Fibroblast of the conjunctiva (primary cell): ENCODE measurements around the gene CKM.
"Not testable (repeated sequence)": the region's sequence is repeated elsewhere in the genome, so short reads cannot be mapped to it uniquely, and the experiment has no call there.

Experiments used
- DNase-seq: peaks from one replicate; pipeline ENCODE4 v3.0.0-alpha.2; 2010; ENCODE audit warnings: low read depth

The CKM gene

GRCh38 chr19:45320997-45321775 lies 1.5 kb downstream of the CKM start:
- no peak for DNase-seq

- DNase-seq, result no peak
These were observed 7.4 kb downstream of the CKM start for GRCh38 chr19:45315304-45315703.

- DNase-seq, result no peak
These were observed 7.9 kb downstream of the CKM start for GRCh38 chr19:45314708-45315245.

GRCh38 chr19:45312285-45312684 lies 10.4 kb downstream of the CKM start:
- DNase-seq, result not testable (repeated sequence)

- no peak for DNase-seq
These were observed 11.1 kb downstream of the CKM start for GRCh38 chr19:45311621-45312020.

- DNase-seq, result not testable (repeated sequence)
These were observed 13.4 kb downstream of the CKM start for GRCh38 chr19:45309322-45309721.

GRCh38 chr19:45307361-45307760 lies 15.3 kb downstream of the CKM start:
- DNase-seq, result no peak

GRCh38 chr19:45306518-45307027 lies 16.1 kb downstream of the CKM start:
- no peak for DNase-seq

GRCh38 chr19:45306040-45306439 lies 16.6 kb downstream of the CKM start:
- DNase-seq, result no peak

GRCh38 chr19:45305421-45305820 lies 17.3 kb downstream of the CKM start:
- DNase-seq, result no peak

- DNase-seq, result no peak
These were observed 17.7 kb downstream of the CKM start for GRCh38 chr19:45305007-45305406.

- no peak for DNase-seq
These were observed 18.3 kb downstream of the CKM start for GRCh38 chr19:45304141-45304926.

GRCh38 chr19:45303269-45304060 lies 19.2 kb downstream of the CKM start:
- DNase-seq, result no peak

GRCh38 chr19:45302416-45302815 lies 20.3 kb downstream of the CKM start:
- no peak for DNase-seq

- no peak for DNase-seq
These were observed 23.0 kb downstream of the CKM start for GRCh38 chr19:45299719-45300118.

GRCh38 chr19:45298264-45298663 lies 24.4 kb downstream of the CKM start:
- no peak for DNase-seq

GRCh38 chr19:45297674-45298073 lies 25.0 kb downstream of the CKM start:
- no peak for DNase-seq

GRCh38 chr19:45296355-45296754 lies 26.3 kb downstream of the CKM start:
- no peak for DNase-seq

GRCh38 chr19:45295873-45296272 lies 26.8 kb downstream of the CKM start:
- DNase-seq, result no peak

- DNase-seq, result no peak
These were observed 28.2 kb downstream of the CKM start for GRCh38 chr19:45294291-45295029.

- DNase-seq, result no peak
These were observed 29.0 kb downstream of the CKM start for GRCh38 chr19:45293682-45294081.
